Activated T-cell treated with anti-CD3 and anti-CD28 coated beads, Interleukin-2, amount 50 U/mL, for 72 hours (primary cell): ENCODE data around the gene DIAPH3. TPM values are rescaled to one million over a fixed set of nuclear protein-coding genes. Genes with fewer than 3 reads are reported as not detected.
A peak's percentile ranks its signal among the peaks of the same experiment; 100 is the strongest.
"Not testable (repeated sequence)": the region's sequence is repeated elsewhere in the genome, so short reads cannot be mapped to it uniquely, and the experiment has no call there.

Source experiments
- ATAC-seq, 2 donors: fragments of 150-1000 bp; cut with Tn5 transposase; replicated peaks in 1 of 2; 2 replicates each; pipeline ENCODE4 v1.10.0; 2021; ENCODE audit warnings: moderate library complexity in 2 of 2, mild to moderate bottlenecking in 1 of 2
- DNase-seq, 2 donors: peaks; one replicate each; pipeline ENCODE4 v3.0.0; 2021 to 2022; ENCODE audit warnings: mixed read lengths in 1 of 2
- H3K27ac Mint-ChIP-seq: one replicate; pipeline ENCODE4 v1.8.0; 2022; ENCODE audit warnings: mild to moderate bottlenecking, moderate library complexity, mixed read lengths
- H3K27me3 Mint-ChIP-seq: one replicate; pipeline ENCODE4 v1.8.0; 2022; ENCODE audit warnings: low read depth, mixed read lengths
- H3K36me3 Mint-ChIP-seq, 2 donors: one replicate each; pipeline ENCODE4 v1.8.0; 2022; ENCODE audit warnings: mixed read lengths in 2 of 2, mild to moderate bottlenecking in 1 of 2; ENCODE audit not compliant: insufficient read depth in 2 of 2
- H3K4me1 Mint-ChIP-seq: one replicate; pipeline ENCODE4 v1.8.0; 2022; ENCODE audit warnings: low read depth, mixed read lengths
- H3K4me3 Mint-ChIP-seq, 2 donors: one replicate each; pipeline ENCODE4 v1.8.0; 2022; ENCODE audit warnings: mild to moderate bottlenecking in 2 of 2, mixed read lengths in 2 of 2, moderate library complexity in 2 of 2
- H3K9me3 Mint-ChIP-seq, 2 donors: one replicate each; pipeline ENCODE4 v1.8.0; 2022; ENCODE audit warnings: mixed read lengths in 2 of 2
- total RNA-seq, 2 donors: library from RNA; stranded (reverse); gene quantifications; one replicate each; pipeline ENCODE4 v1.2.3, GENCODE V29; 2022

The DIAPH3 gene
- total RNA-seq, result 10 to 100 TPM; 28.5 to 30.8 TPM

- peaks cover 16 to 19% of the 10 kb centered on the region in 2 donors for H3K36me3 Mint-ChIP-seq
- DNase-seq (peak; percentile 96), ATAC-seq (peak; percentile 98 to 99)
- peaks cover 52% of the 10 kb centered on the region for H3K4me1 Mint-ChIP-seq
- H3K9me3 Mint-ChIP-seq, result no peaks in the 10 kb centered on the region
- H3K4me3 Mint-ChIP-seq, result peak within 1 kb of the TSS; percentile 95 to 97
- no peaks in the 10 kb centered on the region for H3K27me3 Mint-ChIP-seq
- H3K27ac Mint-ChIP-seq, result peak within 1 kb of the TSS; percentile 95
Observed at GRCh38 chr13:60163478-60164233, at the start of gene DIAPH3. DIAPH3 (minus strand) TSS chr13:60163928; CDS start chr13:60163766, 162 bp downstream.

- ATAC-seq, result no peak
- Mint-ChIP-seq H3K27me3 (peaks cover 48% of the 10 kb centered on the region), H3K9me3 (no peaks in the 10 kb centered on the region), H3K36me3 (no peaks in the 10 kb centered on the region), H3K4me3 (no peak overlapping the region), H3K4me1 (no peaks in the 10 kb centered on the region), H3K27ac (no peak overlapping the region)
- DNase-seq, result no peak
Observed at GRCh38 chr13:60213236-60213744, 49.6 kb upstream of the DIAPH3 start.

- peaks cover 46% of the 10 kb centered on the region for H3K27me3 Mint-ChIP-seq
- no peak overlapping the region for H3K27ac Mint-ChIP-seq
- no peaks in the 10 kb centered on the region for H3K4me1 Mint-ChIP-seq
- H3K9me3 Mint-ChIP-seq, result no peaks in the 10 kb centered on the region
- no peak overlapping the region for H3K4me3 Mint-ChIP-seq
- ATAC-seq (no peak), DNase-seq (no peak)
- H3K36me3 Mint-ChIP-seq, result no peaks in the 10 kb centered on the region
Observed at GRCh38 chr13:60211548-60211947, 47.8 kb upstream of the DIAPH3 start.

- no peak for DNase-seq
- no peaks in the 10 kb centered on the region for H3K9me3 Mint-ChIP-seq
- no peak overlapping the region for H3K4me3 Mint-ChIP-seq
- H3K36me3 Mint-ChIP-seq, result no peaks in the 10 kb centered on the region
- ATAC-seq, result no peak
- no peaks in the 10 kb centered on the region for H3K4me1 Mint-ChIP-seq
- H3K27me3 Mint-ChIP-seq, result peaks cover 43% of the 10 kb centered on the region
- H3K27ac Mint-ChIP-seq, result no peak overlapping the region
Observed at GRCh38 chr13:60210510-60211330, 47.0 kb upstream of the DIAPH3 start.

GRCh38 chr13:60205499-60205898 lies 41.8 kb upstream of the DIAPH3 start:
- not testable (repeated sequence) for H3K4me1 Mint-ChIP-seq, ATAC-seq, H3K4me3 Mint-ChIP-seq, H3K9me3 Mint-ChIP-seq, DNase-seq, H3K36me3 Mint-ChIP-seq, H3K27ac Mint-ChIP-seq
- peaks cover 27% of the 10 kb centered on the region for H3K27me3 Mint-ChIP-seq

GRCh38 chr13:60201286-60201685 lies 37.6 kb upstream of the DIAPH3 start:
- DNase-seq (no peak), ATAC-seq (no peak)
- H3K4me1 Mint-ChIP-seq, result no peaks in the 10 kb centered on the region
- no peaks in the 10 kb centered on the region for H3K9me3 Mint-ChIP-seq
- no peaks in the 10 kb centered on the region for H3K36me3 Mint-ChIP-seq
- peaks cover 7% of the 10 kb centered on the region for H3K27me3 Mint-ChIP-seq
- no peak overlapping the region for H3K4me3 Mint-ChIP-seq
- H3K27ac Mint-ChIP-seq, result no peak overlapping the region

- H3K36me3 Mint-ChIP-seq, H3K4me1 Mint-ChIP-seq, DNase-seq, H3K27ac Mint-ChIP-seq, H3K4me3 Mint-ChIP-seq, H3K9me3 Mint-ChIP-seq, ATAC-seq: not testable (repeated sequence)
- H3K27me3 Mint-ChIP-seq, result peaks cover 22% of the 10 kb centered on the region
Observed at GRCh38 chr13:60195893-60196292, 32.2 kb upstream of the DIAPH3 start.

GRCh38 chr13:60182907-60183306 lies 19.2 kb upstream of the DIAPH3 start:
- H3K27me3 Mint-ChIP-seq, result peaks cover 11% of the 10 kb centered on the region
- no peak overlapping the region for H3K27ac Mint-ChIP-seq
- H3K4me3 Mint-ChIP-seq, result no peak overlapping the region
- DNase-seq (no peak), ATAC-seq (no peak)
- H3K36me3 Mint-ChIP-seq, result no peaks in the 10 kb centered on the region
- no peaks in the 10 kb centered on the region for H3K9me3 Mint-ChIP-seq
- H3K4me1 Mint-ChIP-seq, result no peaks in the 10 kb centered on the region

GRCh38 chr13:60178327-60178726 lies 14.6 kb upstream of the DIAPH3 start:
- ATAC-seq (no peak), DNase-seq (no peak)
- no peak overlapping the region for H3K4me3 Mint-ChIP-seq
- H3K27me3 Mint-ChIP-seq, result peaks cover 17% of the 10 kb centered on the region
- H3K9me3 Mint-ChIP-seq, result no peaks in the 10 kb centered on the region
- H3K27ac Mint-ChIP-seq, result no peak overlapping the region
- H3K36me3 Mint-ChIP-seq, result no peaks in the 10 kb centered on the region
- no peaks in the 10 kb centered on the region for H3K4me1 Mint-ChIP-seq

- Mint-ChIP-seq H3K27ac (no peak overlapping the region), H3K4me1 (no peaks in the 10 kb centered on the region), H3K4me3 (no peak overlapping the region), H3K27me3 (peaks cover 17% of the 10 kb centered on the region), H3K9me3 (no peaks in the 10 kb centered on the region), H3K36me3 (no peaks in the 10 kb centered on the region)
- ATAC-seq, result no peak
- no peak for DNase-seq
Observed at GRCh38 chr13:60175571-60175970, 11.8 kb upstream of the DIAPH3 start.

- Mint-ChIP-seq H3K4me3 (no peak overlapping the region), H3K9me3 (no peaks in the 10 kb centered on the region), H3K36me3 (no peaks in the 10 kb centered on the region), H3K27ac (no peak overlapping the region), H3K27me3 (peaks cover 17% of the 10 kb centered on the region), H3K4me1 (no peaks in the 10 kb centered on the region)
- ATAC-seq (no peak), DNase-seq (no peak)
Observed at GRCh38 chr13:60174113-60174512, 10.4 kb upstream of the DIAPH3 start.

- Mint-ChIP-seq H3K4me1 (no peaks in the 10 kb centered on the region), H3K4me3 (no peak overlapping the region), H3K9me3 (no peaks in the 10 kb centered on the region), H3K27ac (no peak overlapping the region), H3K27me3 (peaks cover 17% of the 10 kb centered on the region), H3K36me3 (peaks cover 2 to 3% of the 10 kb centered on the region in 2 donors)
- DNase-seq (no peak), ATAC-seq (no peak)
Observed at GRCh38 chr13:60172111-60172510, 8.4 kb upstream of the DIAPH3 start.

- DNase-seq (no peak), ATAC-seq (no peak)
- no peak overlapping the region for H3K4me3 Mint-ChIP-seq
- H3K9me3 Mint-ChIP-seq, result no peaks in the 10 kb centered on the region
- no peak overlapping the region for H3K27ac Mint-ChIP-seq
- peaks cover 10% of the 10 kb centered on the region for H3K27me3 Mint-ChIP-seq
- H3K4me1 Mint-ChIP-seq, result peaks cover 6% of the 10 kb centered on the region
- H3K36me3 Mint-ChIP-seq, result peaks cover 2 to 3% of the 10 kb centered on the region in 2 donors
Observed at GRCh38 chr13:60170414-60170813, 6.7 kb upstream of the DIAPH3 start.
